Osteocyte (in vitro differentiated cells): Measurements from ENCODE around the gene COL5A2. TPM values are rescaled to one million over a fixed set of nuclear protein-coding genes. Genes with fewer than 3 reads are reported as not detected.

Experiments used
- DNase-seq: peaks from one replicate; pipeline ENCODE4 v3.0.0; 2021; ENCODE audit warnings: mixed read lengths; ENCODE audit not compliant: unreplicated experiment; ENCODE audit errors: extremely low spot score
- H3K27ac Mint-ChIP-seq: one replicate; pipeline ENCODE4 v1.8.0; 2021; ENCODE audit warnings: mild to moderate bottlenecking, mixed read lengths; ENCODE audit not compliant: unreplicated experiment
- H3K27me3 Mint-ChIP-seq: one replicate; pipeline ENCODE4 v1.8.0; 2021; ENCODE audit warnings: mixed read lengths; ENCODE audit not compliant: unreplicated experiment
- H3K36me3 Mint-ChIP-seq: one replicate; pipeline ENCODE4 v1.8.0; 2021; ENCODE audit warnings: mixed read lengths; ENCODE audit not compliant: unreplicated experiment
- H3K4me1 Mint-ChIP-seq: one replicate; pipeline ENCODE4 v1.8.0; 2021; ENCODE audit warnings: mixed read lengths; ENCODE audit not compliant: unreplicated experiment
- H3K4me3 Mint-ChIP-seq: one replicate; pipeline ENCODE4 v1.8.0; 2021; ENCODE audit warnings: mild to moderate bottlenecking, moderate library complexity, mixed read lengths; ENCODE audit not compliant: unreplicated experiment
- H3K9me3 Mint-ChIP-seq: one replicate; pipeline ENCODE4 v1.8.0; 2021; ENCODE audit warnings: mixed read lengths; ENCODE audit not compliant: unreplicated experiment
- total RNA-seq: library from RNA; stranded (reverse); gene quantifications from 2 replicates; pipeline ENCODE4 v1.2.1, GENCODE V29; 2021
- TF ChIP-seq, protein P1 (sequence below): fragments of 200-600 bp; sonication (generic); IDR thresholded peaks from 2 replicates; pipeline ENCODE4 v1.5.0; 2021; ENCODE audit warnings: antibody characterized with exemption, mild to moderate bottlenecking, moderate library complexity

COL5A2 gene
- total RNA-seq, 1 donor from 2014 or later = 1,873 TPM

DNA sequence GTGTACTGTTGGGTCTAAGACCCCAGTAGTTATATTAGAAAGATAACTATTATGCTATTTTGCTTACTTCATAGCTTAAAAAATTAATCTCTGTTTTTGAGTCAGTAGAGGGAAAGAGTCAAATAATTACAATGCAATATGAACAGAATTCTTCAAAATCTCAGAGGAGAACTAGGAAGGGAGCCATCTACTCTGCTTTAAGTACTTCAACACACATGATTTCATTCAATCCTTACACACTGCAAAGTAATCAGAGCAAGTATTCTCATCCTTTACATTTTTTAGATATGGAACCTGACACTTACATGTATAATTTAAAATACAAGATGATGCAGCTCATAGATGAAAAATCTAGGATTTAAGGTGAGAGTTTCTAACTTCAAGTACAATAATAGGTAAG lies 27.7 kb downstream of the COL5A2 start:
- H3K4me1 Mint-ChIP-seq = peaks cover 92% of the 10 kb centered on the region
- no peaks in the 10 kb centered on the region for H3K27me3 Mint-ChIP-seq
- H3K4me3 Mint-ChIP-seq = no peak overlapping the region
- H3K36me3 Mint-ChIP-seq = peaks cover 20% of the 10 kb centered on the region
- TF ChIP-seq, protein P1, sequence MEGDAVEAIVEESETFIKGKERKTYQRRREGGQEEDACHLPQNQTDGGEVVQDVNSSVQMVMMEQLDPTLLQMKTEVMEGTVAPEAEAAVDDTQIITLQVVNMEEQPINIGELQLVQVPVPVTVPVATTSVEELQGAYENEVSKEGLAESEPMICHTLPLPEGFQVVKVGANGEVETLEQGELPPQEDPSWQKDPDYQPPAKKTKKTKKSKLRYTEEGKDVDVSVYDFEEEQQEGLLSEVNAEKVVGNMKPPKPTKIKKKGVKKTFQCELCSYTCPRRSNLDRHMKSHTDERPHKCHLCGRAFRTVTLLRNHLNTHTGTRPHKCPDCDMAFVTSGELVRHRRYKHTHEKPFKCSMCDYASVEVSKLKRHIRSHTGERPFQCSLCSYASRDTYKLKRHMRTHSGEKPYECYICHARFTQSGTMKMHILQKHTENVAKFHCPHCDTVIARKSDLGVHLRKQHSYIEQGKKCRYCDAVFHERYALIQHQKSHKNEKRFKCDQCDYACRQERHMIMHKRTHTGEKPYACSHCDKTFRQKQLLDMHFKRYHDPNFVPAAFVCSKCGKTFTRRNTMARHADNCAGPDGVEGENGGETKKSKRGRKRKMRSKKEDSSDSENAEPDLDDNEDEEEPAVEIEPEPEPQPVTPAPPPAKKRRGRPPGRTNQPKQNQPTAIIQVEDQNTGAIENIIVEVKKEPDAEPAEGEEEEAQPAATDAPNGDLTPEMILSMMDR = no peak
- DNase-seq = no peak
- H3K9me3 Mint-ChIP-seq = no peaks in the 10 kb centered on the region
- H3K27ac Mint-ChIP-seq = peak overlapping the region; percentile 62

DNA sequence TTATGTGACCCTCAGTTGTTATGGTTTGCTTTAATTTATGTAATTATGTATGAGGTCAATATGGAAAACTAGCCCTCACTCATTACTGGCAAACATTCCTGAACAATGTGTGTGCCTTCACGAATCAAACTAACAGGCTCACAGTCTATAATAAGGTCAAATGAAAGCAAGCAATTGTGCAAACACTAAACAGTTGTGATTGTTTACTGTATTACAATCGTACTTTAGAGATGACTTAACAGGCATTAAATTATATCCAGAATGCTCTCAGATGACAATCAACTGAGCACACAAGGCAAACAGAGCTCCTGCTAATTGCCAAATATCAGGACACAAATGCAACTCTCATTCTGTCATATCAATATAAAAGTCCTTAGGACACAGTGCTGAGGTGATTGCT lies 29.5 kb downstream of the COL5A2 start:
- H3K4me3 Mint-ChIP-seq = no peak overlapping the region
- peaks cover 95% of the 10 kb centered on the region for H3K4me1 Mint-ChIP-seq
- peak overlapping the region; percentile 58 for H3K27ac Mint-ChIP-seq
- TF ChIP-seq, protein P1 = no peak
- H3K27me3 Mint-ChIP-seq = no peaks in the 10 kb centered on the region
- H3K36me3 Mint-ChIP-seq = peaks cover 30% of the 10 kb centered on the region
- DNase-seq = no peak
- H3K9me3 Mint-ChIP-seq = no peaks in the 10 kb centered on the region

GRCh38 chr2:189147989-189148388 lies 31.6 kb downstream of the COL5A2 start:
- Mint-ChIP-seq H3K4me3 (no peak overlapping the region), H3K27ac (peak overlapping the region; percentile 75), H3K27me3 (no peaks in the 10 kb centered on the region), H3K4me1 (peaks cover 92% of the 10 kb centered on the region), H3K9me3 (no peaks in the 10 kb centered on the region), H3K36me3 (peaks cover 32% of the 10 kb centered on the region)
- DNase-seq = no peak
- TF ChIP-seq, protein P1 = no peak

DNA sequence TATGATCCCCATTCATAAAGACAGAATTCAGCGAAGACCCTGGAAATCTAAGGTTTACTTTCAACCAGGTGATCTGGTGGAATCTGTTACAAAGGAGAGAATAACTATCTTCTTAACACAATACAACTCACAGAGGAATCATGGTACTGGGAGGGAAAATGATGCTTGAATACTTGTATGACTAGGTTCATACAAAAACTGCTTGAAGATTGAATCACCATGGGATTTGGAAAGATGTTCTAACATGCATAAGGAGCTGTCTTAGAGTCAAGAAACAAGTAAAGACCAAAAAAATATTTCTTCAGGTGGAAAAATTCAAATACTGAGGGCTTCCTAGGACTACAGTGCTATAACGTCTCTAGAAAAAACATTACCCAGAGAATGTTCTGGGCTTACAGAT lies 32.2 kb downstream of the COL5A2 start:
- TF ChIP-seq, protein P1 = no peak
- no peak overlapping the region for H3K4me3 Mint-ChIP-seq
- peaks cover 92% of the 10 kb centered on the region for H3K4me1 Mint-ChIP-seq
- peak overlapping the region; percentile 75 for H3K27ac Mint-ChIP-seq
- H3K27me3 Mint-ChIP-seq = no peaks in the 10 kb centered on the region
- peaks cover 32% of the 10 kb centered on the region for H3K36me3 Mint-ChIP-seq
- DNase-seq = no peak
- H3K9me3 Mint-ChIP-seq = no peaks in the 10 kb centered on the region

DNA sequence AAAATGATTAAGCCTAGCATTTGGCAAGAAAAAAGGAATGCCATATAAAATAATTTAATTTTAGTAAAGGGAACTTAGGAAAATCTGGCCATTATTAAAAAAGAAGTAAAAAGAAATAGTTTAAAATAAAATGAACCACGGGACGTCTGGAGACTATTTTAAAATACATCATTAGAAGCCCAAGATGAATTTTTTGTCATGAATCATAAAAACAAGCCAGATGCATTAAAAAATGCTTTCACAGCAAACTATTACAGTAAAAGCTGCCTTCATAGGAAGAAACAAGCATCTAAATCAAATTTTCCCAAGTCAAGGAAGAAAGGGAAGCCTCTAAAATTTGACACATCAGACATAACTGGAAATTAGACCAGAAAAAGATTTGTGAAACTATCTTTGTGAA lies 33.0 kb downstream of the COL5A2 start:
- DNase-seq = no peak
- H3K9me3 Mint-ChIP-seq = no peaks in the 10 kb centered on the region
- peaks cover 87% of the 10 kb centered on the region for H3K4me1 Mint-ChIP-seq
- H3K36me3 Mint-ChIP-seq = peaks cover 35% of the 10 kb centered on the region
- TF ChIP-seq, protein P1 = no peak
- no peaks in the 10 kb centered on the region for H3K27me3 Mint-ChIP-seq
- no peak overlapping the region for H3K4me3 Mint-ChIP-seq
- H3K27ac Mint-ChIP-seq = peak overlapping the region; percentile 36
